ENCODE results near the gene MVD.

DNA sequence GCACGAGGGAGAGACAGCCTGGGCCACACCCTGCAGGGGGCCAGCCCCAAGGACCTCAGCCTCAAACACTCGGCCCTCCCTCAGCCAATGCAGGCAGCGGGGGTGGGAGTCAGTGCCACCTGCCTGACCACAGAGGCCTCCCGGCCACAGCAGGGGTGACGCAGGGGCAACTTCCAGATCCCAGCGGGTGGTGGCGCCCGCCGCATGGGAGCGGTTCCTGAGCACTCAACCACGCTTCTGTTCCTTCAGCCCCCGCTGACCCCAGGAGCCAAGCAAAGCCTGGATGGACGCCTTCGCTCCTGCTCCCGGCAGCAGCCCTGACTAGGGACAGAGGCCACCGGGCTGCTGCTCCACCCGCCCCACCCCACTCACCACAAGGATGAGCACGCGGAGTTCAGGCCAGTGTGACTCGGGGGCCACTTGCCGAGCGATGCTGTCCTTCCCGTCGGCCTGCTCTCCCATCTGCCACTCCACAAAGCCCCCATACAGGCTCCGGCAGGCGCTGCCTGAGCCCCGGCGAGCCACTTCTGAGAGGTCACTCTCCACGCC lies 7.1 kb downstream of the MVD start:
- TF ChIP-seq CTCF (IDR thresholded peaks at IDR 0.05; ENCODE audit: low read length) = no peak
- TF ChIP-seq EZH2 (IDR thresholded peaks at IDR 0.05; ENCODE audit: borderline replicate concordance, low read length) = no peak

Measured in OCI-LY1 (cell line).